GM12875 (cell line): Measurements from ENCODE around the gene GRAMD1B.

Experiments
- H3K4me3 ChIP-seq: one replicate; pipeline ENCODE4 v1.5.1; 2011; ENCODE audit warnings: low read depth, low read length, control low read depth
- TF ChIP-seq, protein P1 (sequence below): IDR thresholded peaks from 2 replicates; pipeline ENCODE4 v1.5.1; 2011; ENCODE audit warnings: low read depth, mild to moderate bottlenecking, control low read depth, inconsistent platforms, low read length, moderate library complexity, borderline replicate concordance; ENCODE audit not compliant: insufficient read depth

Gene GRAMD1B

DNA sequence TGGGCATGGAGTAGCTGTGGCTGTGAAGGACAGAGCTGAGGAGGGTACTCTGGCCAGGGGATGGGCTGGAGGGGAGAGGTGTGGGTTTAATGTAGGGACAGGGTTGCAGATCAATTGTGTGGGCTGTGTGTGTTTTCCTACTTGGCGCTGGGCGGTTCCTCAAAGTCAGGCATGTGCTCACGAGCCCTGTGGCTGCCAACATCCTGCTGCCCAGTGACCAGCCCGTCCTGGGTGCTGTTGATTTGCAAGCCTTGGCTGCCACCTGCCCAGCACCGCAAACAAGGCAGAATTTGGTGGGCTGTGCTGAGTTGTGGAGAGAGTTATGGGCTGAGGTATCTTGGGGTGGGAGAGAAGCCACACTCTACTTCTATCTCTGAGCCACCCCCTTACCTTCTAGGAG is 155.1 kb downstream of the GRAMD1B start:
- TF ChIP-seq, protein P1, sequence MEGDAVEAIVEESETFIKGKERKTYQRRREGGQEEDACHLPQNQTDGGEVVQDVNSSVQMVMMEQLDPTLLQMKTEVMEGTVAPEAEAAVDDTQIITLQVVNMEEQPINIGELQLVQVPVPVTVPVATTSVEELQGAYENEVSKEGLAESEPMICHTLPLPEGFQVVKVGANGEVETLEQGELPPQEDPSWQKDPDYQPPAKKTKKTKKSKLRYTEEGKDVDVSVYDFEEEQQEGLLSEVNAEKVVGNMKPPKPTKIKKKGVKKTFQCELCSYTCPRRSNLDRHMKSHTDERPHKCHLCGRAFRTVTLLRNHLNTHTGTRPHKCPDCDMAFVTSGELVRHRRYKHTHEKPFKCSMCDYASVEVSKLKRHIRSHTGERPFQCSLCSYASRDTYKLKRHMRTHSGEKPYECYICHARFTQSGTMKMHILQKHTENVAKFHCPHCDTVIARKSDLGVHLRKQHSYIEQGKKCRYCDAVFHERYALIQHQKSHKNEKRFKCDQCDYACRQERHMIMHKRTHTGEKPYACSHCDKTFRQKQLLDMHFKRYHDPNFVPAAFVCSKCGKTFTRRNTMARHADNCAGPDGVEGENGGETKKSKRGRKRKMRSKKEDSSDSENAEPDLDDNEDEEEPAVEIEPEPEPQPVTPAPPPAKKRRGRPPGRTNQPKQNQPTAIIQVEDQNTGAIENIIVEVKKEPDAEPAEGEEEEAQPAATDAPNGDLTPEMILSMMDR: no peak
- H3K4me3 ChIP-seq: no peak overlapping the region

DNA sequence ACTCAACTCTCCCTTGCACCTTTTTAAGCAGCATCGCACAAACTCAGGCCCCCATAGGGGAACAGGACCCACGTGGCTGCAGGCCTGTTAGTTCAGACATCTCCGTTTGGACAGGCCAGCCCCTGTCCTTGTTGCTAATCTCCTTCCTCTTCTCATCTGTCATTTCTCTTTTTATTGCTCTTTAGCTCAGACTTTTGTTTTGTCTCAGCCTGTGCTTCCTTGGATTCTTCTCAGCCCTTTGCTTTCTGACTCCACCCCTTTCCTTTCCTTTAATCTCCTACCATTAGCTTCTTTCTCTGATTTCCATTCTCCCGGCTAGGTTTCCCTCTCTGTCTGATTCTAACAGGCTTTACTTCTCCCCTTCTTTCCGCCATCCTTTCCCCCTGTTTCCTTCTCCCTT is 155.6 kb downstream of the GRAMD1B start:
- TF ChIP-seq, protein P1: no peak

DNA sequence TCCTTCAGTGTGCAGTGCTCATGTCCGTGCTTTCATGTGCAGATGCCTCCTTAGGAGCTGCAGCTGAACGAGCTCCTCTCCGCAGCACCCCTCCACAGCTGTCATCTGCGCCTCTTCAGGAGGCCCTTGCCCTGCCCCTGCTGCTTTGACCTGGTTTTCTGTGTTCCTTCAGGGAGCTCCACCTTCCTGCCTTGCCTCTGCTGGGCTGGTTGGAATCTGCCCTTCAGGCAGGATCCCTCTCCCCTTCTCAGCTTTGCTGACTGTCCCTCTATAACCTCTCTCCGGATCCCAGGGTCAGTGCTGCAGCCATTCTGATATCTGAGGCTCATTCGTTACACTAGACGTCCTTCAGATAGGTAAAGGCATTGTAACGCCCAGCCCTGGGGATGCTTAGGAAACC is 156.5 kb downstream of the GRAMD1B start:
- TF ChIP-seq, protein P1: no peak
- no peak overlapping the region for H3K4me3 ChIP-seq

More for the DNA sequence above, 155.6 kb downstream of the GRAMD1B start:
- H3K4me3 ChIP-seq: no peak overlapping the region

DNA sequence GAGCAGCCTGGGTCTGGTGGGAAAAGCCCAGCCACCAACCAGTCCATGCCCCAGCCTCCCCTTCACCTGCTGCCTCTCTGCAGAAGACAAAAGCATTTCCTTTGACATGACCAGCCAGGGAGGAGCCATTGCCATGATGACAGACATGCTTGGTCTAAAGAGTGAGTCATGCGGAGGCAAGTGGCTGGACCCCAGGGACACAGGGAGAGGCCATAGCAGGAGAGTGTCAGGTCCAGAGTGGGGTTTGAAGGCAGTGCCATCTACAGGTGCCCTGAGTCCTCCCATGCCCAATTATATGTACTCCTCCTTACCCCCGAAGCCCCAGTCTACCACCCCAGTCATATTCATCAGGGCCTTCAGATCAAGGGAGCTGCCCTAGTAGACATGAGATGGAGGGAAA is 157.0 kb downstream of the GRAMD1B start:
- TF ChIP-seq, protein P1: no peak
- no peak overlapping the region for H3K4me3 ChIP-seq

DNA sequence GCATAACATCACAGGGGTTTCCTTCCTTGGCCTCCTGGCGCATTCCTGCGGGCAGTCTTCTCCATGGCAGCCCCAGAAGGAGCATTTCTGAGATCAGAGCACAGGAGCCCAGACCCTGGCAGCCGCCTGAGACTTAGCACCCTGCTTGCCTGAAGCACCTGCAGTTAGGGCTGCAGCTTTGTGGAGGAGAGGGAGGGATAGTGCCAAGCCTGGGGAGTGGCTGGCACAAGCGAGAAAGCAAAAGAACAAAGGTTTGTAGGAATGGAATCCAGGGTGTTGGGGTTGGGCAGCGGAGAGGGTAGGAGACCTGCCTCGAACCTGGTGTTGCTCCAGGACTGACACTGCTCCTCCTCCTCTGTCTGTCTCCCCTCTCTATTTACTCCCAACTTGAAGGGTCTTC is 157.5 kb downstream of the GRAMD1B start:
- H3K4me3 ChIP-seq: no peak overlapping the region
- TF ChIP-seq, protein P1: no peak

DNA sequence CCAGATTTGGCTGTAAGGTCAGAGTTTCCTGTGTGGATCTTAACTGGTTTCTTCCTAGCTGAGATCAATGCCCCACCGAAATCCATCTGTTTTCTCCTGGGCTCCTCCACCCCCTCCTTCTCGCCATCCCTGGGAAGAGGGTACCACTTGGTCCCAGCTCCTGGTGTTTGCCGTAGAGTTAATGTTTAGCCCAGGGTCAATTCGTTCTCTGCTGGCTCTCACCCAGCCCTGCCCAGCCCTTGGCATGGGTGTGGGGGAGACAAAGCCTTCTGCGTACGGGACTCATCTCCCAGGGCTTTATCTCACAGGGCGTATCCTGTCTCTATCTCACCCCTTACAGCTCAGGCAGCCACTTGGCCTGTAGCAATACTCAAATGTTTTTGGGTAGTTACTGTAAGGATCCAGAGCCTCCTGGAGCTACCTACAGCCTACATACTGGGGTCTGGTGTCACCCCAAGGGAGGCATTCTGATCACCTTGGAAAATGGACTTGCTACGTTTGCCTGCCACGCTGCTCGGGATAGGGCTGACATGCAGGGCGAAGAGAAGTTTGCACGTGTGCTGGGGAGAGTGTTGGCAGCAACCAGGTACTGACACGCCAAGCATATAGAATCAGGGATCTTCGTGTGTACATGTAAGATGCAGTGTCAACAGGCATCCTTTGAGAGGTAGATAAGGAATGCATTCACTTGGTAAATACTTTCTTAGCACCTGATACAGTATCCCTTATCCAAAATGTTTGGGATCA is 158.2 kb downstream of the GRAMD1B start:
- TF ChIP-seq, protein P1: no peak
- no peak overlapping the region for H3K4me3 ChIP-seq

DNA sequence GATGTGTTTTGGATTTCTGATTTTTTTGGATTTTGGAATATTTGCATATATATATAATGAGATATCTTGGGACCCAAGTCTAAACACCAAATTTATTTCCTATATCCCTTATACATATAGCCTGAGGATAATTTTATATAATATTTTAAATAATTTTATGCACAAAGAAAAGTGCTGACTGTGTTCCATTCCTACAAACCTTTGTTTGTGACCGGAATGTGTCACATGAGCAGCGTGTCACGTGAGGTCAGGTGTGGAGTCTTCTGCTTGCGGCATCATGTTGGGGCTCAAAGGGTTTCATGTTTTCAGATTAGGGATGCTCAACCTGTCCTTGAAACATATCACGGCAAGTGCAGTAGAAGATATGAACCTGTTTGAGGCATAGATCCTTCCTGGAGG is 158.8 kb downstream of the GRAMD1B start:
- TF ChIP-seq, protein P1: no peak
- H3K4me3 ChIP-seq: no peak overlapping the region
